ENCODE measurements around the gene MRO. TPM values are rescaled to one million over a fixed set of nuclear protein-coding genes. Genes with fewer than 3 reads are reported as not detected.
"Not testable (repeated sequence)": the region's sequence is repeated elsewhere in the genome, so short reads cannot be mapped to it uniquely, and the experiment has no call there.

MRO gene
- total RNA-seq, 1 donor, result under 0.01 TPM

DNA sequence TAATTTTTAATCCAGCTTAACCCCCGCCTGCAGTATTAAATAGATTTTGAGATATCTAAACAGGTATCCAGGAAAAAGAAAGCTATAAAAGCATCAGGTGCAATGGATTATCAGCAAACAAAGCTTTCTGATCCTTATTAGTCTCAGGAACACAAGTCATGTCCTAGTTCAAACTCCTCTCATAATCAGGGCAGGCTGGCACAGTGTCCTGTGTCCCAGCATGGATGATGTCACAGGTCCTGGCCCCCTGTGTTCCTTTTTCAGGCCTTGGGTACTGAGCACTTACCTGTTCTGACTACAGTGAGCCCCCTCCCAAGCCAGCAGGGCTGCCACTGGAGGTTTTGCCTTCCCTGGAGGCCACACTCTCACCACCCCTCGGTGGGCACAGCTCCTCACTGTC is 19.5 kb upstream of the MRO start:
- DNase-seq (ENCODE audit: low read depth), result no peak
- TF ChIP-seq, protein P1, sequence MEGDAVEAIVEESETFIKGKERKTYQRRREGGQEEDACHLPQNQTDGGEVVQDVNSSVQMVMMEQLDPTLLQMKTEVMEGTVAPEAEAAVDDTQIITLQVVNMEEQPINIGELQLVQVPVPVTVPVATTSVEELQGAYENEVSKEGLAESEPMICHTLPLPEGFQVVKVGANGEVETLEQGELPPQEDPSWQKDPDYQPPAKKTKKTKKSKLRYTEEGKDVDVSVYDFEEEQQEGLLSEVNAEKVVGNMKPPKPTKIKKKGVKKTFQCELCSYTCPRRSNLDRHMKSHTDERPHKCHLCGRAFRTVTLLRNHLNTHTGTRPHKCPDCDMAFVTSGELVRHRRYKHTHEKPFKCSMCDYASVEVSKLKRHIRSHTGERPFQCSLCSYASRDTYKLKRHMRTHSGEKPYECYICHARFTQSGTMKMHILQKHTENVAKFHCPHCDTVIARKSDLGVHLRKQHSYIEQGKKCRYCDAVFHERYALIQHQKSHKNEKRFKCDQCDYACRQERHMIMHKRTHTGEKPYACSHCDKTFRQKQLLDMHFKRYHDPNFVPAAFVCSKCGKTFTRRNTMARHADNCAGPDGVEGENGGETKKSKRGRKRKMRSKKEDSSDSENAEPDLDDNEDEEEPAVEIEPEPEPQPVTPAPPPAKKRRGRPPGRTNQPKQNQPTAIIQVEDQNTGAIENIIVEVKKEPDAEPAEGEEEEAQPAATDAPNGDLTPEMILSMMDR (IDR thresholded peaks at IDR 0.05; ENCODE audit: insufficient read depth, low read depth, low read length), result no peak
- H3K4me3 ChIP-seq (ENCODE audit: low read depth, low read length), result no peak overlapping the region

- DNase-seq (ENCODE audit: low read depth), result peak; percentile 61
- H3K4me3 ChIP-seq (ENCODE audit: low read depth, low read length), result no peak overlapping the region
- TF ChIP-seq, protein P1 (IDR thresholded peaks at IDR 0.05; ENCODE audit: insufficient read depth, low read depth, low read length), result no peak
Measured at GRCh38 chr18:50836521-50836957, 16.7 kb upstream of the MRO start.

DNA sequence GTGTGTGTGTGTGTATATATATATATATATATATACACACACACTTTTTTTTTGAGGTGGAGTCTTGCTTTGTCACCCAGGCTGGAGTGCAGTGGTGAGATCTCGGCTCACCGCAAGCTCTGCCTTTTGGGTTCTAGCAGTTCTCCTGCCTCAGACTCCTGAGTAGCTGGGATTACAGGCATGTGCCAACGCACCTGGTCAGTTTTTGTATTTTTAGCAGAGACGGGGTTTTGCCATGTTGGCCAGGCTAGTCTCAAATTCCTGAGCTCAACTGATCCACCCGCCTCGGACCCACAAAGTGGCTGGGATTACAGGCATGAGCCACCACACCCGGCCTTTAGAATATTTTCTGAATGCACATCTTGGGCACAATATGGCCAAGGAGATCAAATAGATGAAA is 13.7 kb upstream of the MRO start:
- H3K4me3 ChIP-seq (ENCODE audit: low read depth, low read length); DNase-seq (ENCODE audit: low read depth): not testable (repeated sequence)

- H3K4me3 ChIP-seq (ENCODE audit: low read depth, low read length), result no peak overlapping the region
- DNase-seq (ENCODE audit: low read depth), result no peak
- TF ChIP-seq, protein P1 (IDR thresholded peaks at IDR 0.05; ENCODE audit: insufficient read depth, low read depth, low read length), result no peak
Measured at GRCh38 chr18:50832754-50833153, 12.9 kb upstream of the MRO start.

GRCh38 chr18:50830544-50830943 is 10.7 kb upstream of the MRO start:
- TF ChIP-seq, protein P1 (IDR thresholded peaks at IDR 0.05; ENCODE audit: insufficient read depth, low read depth, low read length), result no peak
- no peak overlapping the region for H3K4me3 ChIP-seq (ENCODE audit: low read depth, low read length)

DNA sequence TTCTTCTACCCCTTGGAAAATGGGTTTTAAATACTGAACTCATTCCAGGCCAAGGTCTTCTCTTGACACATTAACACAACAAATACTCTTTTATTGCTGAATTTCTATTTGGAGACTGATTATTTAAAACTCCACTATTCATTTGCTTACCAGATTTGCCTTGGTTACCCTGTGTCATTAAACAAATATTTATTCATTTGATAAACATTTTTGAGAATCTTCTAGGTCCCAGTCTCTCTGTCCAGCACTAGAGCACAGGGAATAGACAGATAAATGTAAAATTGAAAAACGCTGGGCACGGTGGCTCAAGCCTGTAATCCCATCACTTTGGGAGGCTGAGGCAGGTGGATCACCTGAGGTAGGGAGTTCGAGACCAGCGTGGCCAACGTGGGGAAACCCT is 9.8 kb upstream of the MRO start:
- H3K4me3 ChIP-seq (ENCODE audit: low read depth, low read length), result no peak overlapping the region
- TF ChIP-seq, protein P1 (IDR thresholded peaks at IDR 0.05; ENCODE audit: insufficient read depth, low read depth, low read length), result no peak
- DNase-seq (ENCODE audit: low read depth), result no peak

More at GRCh38 chr18:50830544-50830943, 10.7 kb upstream of the MRO start:
- DNase-seq (ENCODE audit: low read depth), result no peak

GRCh38 chr18:50826027-50826426 is 6.2 kb upstream of the MRO start:
- H3K4me3 ChIP-seq (ENCODE audit: low read depth, low read length), result no peak overlapping the region
- no peak for DNase-seq (ENCODE audit: low read depth)
- TF ChIP-seq, protein P1 (IDR thresholded peaks at IDR 0.05; ENCODE audit: insufficient read depth, low read depth, low read length), result no peak

Measured in fibroblast of villous mesenchyme (primary cell).